Measurements from ENCODE around the gene GNG12. TPM values are rescaled to one million over a fixed set of nuclear protein-coding genes. Genes with fewer than 3 reads are reported as not detected.

The GNG12 gene
- total RNA-seq (ENCODE audit: low replicate concordance), result 91.1 and 455 TPM in 2 replicates

GRCh38 chr1:67832737-67833601, at the start of gene GNG12:
TSS of gene GNG12 (minus strand) at chr1:67833467. CDS start at chr1:67707686, 125,781 bp downstream.
- peak; percentile 70 for DNase-seq (ENCODE audit: low read depth)
- peak within 1 kb of the TSS; percentile 92 for H3K4me3 ChIP-seq (ENCODE audit: low read depth, low read length)
- TF ChIP-seq CTCF (IDR thresholded peaks at IDR 0.05; ENCODE audit: insufficient read depth, low read length), result no peak

DNA sequence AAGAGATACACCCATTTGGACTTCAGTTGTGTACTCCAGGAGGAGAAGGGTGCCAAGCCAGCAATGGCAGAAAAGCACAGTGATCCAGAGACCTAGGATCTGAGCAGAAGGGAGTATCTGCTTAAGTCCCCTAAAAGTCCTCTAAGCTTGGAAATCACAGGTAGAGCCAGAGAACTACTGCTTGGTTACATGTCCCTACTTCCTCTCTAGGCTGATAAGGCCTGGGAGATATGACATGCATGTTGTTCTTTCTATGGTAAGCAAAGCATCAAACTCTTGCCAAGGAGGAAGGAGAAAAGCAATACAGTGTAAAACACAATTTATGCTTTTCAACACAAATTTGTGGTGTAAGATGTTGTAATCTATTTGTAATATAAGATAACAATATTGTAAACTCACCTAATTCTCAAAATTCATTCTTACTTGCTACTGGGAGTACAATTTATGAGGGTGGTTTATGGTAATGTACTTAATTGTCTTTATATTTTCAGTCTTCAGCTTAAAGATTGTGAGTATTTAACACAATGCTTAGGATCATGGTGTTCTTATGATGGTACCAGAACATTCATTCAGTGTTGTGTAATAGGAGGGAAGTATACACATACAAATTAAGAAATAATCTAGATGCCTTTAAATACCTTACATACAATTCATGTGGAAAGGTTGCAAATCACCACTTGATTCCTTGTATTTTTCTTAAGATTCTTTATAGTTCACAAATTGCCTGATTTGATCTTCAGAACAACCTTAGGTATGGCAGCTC, 49.1 kb upstream of the GNG12 start:
- no peak for DNase-seq (ENCODE audit: low read depth)
- no peak overlapping the region for H3K4me3 ChIP-seq (ENCODE audit: low read depth, low read length)
- no peak for TF ChIP-seq CTCF (IDR thresholded peaks at IDR 0.05; ENCODE audit: insufficient read depth, low read length)

DNA sequence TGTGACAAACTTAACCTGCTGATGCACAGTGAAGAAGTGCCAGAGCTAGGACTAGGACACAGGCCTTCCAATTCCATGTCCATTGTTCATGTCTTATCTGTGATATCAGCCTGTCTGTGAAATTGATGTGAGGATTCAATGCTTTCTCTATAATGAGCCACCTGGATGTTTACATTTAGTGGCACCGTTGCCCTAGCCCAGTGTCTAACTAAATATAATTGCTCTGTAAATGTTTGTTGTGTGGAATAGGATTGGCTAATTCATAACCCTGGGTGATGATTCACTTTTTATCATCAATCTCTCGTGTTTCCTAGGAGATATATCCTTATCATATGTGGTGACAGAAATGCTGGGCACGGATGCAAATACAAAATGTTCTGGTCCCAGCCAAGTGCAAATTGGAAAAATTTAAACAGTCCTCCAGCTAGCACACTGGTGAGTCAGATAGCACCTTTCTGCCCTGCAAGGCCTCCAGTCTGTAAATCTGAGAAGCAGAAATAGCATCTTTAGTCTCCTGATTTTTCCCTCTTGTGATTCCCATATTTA, 46.9 kb upstream of the GNG12 start:
- DNase-seq (ENCODE audit: low read depth), result peak; percentile 97
- no peak overlapping the region for H3K4me3 ChIP-seq (ENCODE audit: low read depth, low read length)
- TF ChIP-seq CTCF (IDR thresholded peaks at IDR 0.05; ENCODE audit: insufficient read depth, low read length), result no peak

DNA sequence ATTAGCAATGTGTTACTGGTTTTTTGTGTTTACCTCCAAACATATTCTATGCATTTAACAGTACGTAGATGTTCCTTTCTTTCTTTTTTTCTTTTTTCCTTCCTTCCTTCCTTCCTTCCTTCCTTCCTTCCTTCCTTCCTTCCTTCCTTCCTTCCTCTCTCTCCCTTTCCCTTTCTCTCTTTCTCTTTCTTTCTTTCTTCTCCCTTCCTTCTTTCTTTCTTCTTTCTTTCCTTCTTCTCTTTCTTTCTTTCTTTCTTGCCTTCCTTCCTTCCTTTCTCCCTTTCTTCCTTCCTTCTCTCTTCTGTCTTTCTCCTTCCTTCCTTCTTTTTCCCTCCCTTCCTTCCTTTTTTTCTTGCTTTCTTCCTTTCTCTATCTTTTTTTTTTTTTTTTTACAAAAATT, 46.2 kb upstream of the GNG12 start:
- no peak for DNase-seq (ENCODE audit: low read depth)
- H3K4me3 ChIP-seq (ENCODE audit: low read depth, low read length), result no peak overlapping the region
- no peak for TF ChIP-seq CTCF (IDR thresholded peaks at IDR 0.05; ENCODE audit: insufficient read depth, low read length)

- DNase-seq (ENCODE audit: low read depth), result no peak
- no peak for TF ChIP-seq CTCF (IDR thresholded peaks at IDR 0.05; ENCODE audit: insufficient read depth, low read length)
- H3K4me3 ChIP-seq (ENCODE audit: low read depth, low read length), result no peak overlapping the region
Observed at GRCh38 chr1:67874501-67875111, 41.3 kb upstream of the GNG12 start.

DNA sequence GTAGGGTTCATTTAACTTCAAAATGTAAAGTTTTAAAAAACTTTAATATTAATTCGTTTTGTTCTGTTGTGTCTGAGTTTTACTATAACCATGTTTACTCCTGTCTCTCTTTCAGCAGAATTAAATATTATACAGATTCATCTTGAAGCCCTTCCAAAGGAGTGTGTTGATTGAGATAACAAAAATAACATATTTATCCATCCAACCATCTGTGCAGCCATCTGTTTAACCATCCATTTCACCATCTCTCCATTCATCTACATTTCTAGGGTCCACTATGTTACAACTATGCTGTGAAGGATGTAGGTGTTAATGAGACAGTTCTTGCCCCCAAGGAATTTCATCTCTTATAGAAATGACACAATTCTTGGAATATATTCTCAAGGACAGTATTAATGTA, 36.0 kb upstream of the GNG12 start:
- no peak overlapping the region for H3K4me3 ChIP-seq (ENCODE audit: low read depth, low read length)
- DNase-seq (ENCODE audit: low read depth), result no peak
- TF ChIP-seq CTCF (IDR thresholded peaks at IDR 0.05; ENCODE audit: insufficient read depth, low read length), result no peak

Measured in fibroblast of the aortic adventitia (primary cell).